HepG2 (cell line): ENCODE measurements around the gene GLTPD2. TPM values are rescaled to one million over a fixed set of nuclear protein-coding genes. Genes with fewer than 3 reads are reported as not detected.
A peak's percentile ranks its signal among the peaks of the same experiment; 100 is the strongest.

Experiments used
- BHLHE40 ChIP-seq: IDR thresholded peaks from 2 replicates; pipeline ENCODE4 v1.6.1; 2011; ENCODE audit warnings: low read length, improper control_type of control experiment
- CBX1 ChIP-seq: IDR thresholded peaks from one replicate; pipeline ENCODE4 v1.6.1; 2016; ENCODE audit warnings: antibody characterized with exemption, low read depth
- HHEX ChIP-seq: IDR thresholded peaks from 2 replicates; pipeline ENCODE4 v1.6.1; 2016; ENCODE audit warnings: control low read depth
- HOXD1 ChIP-seq: sonication (generic); formaldehyde crosslinking; IDR thresholded peaks from 2 replicates; pipeline ENCODE4 v1.5.0; 2020; ENCODE audit warnings: missing genetic modification reagents
- ISL2 ChIP-seq: sonication (generic); formaldehyde crosslinking; IDR thresholded peaks from 2 replicates; pipeline ENCODE4 v1.5.0; 2020; ENCODE audit warnings: missing genetic modification reagents
- KLF15 ChIP-seq: sonication (generic); formaldehyde crosslinking; IDR thresholded peaks from 2 replicates; pipeline ENCODE4 v1.8.1; 2023; ENCODE audit warnings: borderline replicate concordance, mild to moderate bottlenecking, inconsistent platforms, missing genetic modification reagents, mixed read lengths
- MATR3 ChIP-seq: sonication (generic); formaldehyde crosslinking; IDR thresholded peaks from 2 replicates; pipeline ENCODE4 v1.4.0; 2020; ENCODE audit warnings: missing genetic modification reagents
- MED8 ChIP-seq: sonication (generic); formaldehyde crosslinking; IDR thresholded peaks from 2 replicates; pipeline ENCODE4 v1.8.1; 2023; ENCODE audit warnings: mild to moderate bottlenecking, missing genetic modification reagents; ENCODE audit not compliant: insufficient replicate concordance
- PAF1 ChIP-seq: IDR thresholded peaks from 2 replicates; pipeline ENCODE4 v1.6.1; 2016; ENCODE audit warnings: missing genetic modification reagents, missing compliant biosample characterization
- RFX3 ChIP-seq: IDR thresholded peaks from 2 replicates; pipeline ENCODE4 v1.6.1; 2016; ENCODE audit warnings: missing biosample characterization, missing genetic modification reagents
- SNAPC2 ChIP-seq: sonication (generic); formaldehyde crosslinking; IDR thresholded peaks from 2 replicates; pipeline ENCODE4 v1.8.1; 2022; ENCODE audit warnings: mild to moderate bottlenecking, missing genetic modification reagents
- TAF1 ChIP-seq: sonication (generic); formaldehyde crosslinking; IDR thresholded peaks from 2 replicates; pipeline ENCODE4 v1.4.0; 2020; ENCODE audit warnings: missing genetic modification reagents
- TCF7 ChIP-seq: sonication (generic); IDR thresholded peaks from 2 replicates; pipeline ENCODE4 v1.6.1; 2016; ENCODE audit warnings: antibody characterized with exemption, low read depth
- ZFY ChIP-seq: sonication (generic); formaldehyde crosslinking; IDR thresholded peaks from 2 replicates; pipeline ENCODE4 v1.4.0; 2020; ENCODE audit warnings: missing genetic modification reagents
- ZNF367 ChIP-seq: sonication (generic); formaldehyde crosslinking; IDR thresholded peaks from 2 replicates; pipeline ENCODE4 v1.4.0; 2020; ENCODE audit warnings: missing genetic modification reagents, borderline replicate concordance
- ZNF562 ChIP-seq: sonication (generic); formaldehyde crosslinking; IDR thresholded peaks from 2 replicates; pipeline ENCODE4 v1.8.0; 2022; ENCODE audit warnings: missing genetic modification reagents, borderline replicate concordance
- ZNF747 ChIP-seq: sonication (generic); formaldehyde crosslinking; IDR thresholded peaks from 2 replicates; pipeline ENCODE4 v1.8.1; 2023; ENCODE audit warnings: missing genetic modification reagents, mild to moderate bottlenecking, borderline replicate concordance
- polyA plus RNA-seq, 8 experiments: library from polyadenylated mRNA; depleted of rRNA in 3 of 8; stranded (reverse) in 7 of 8; unstranded in 1 of 8; fragments of >200 nt; fragmentation: Illumina TruSeq in 4 of 8; extraction: Trizol in 4 of 8; gene quantifications; 2 replicates each; pipeline versions ENCODE4 v1.2.1 to v1.2.3, GENCODE V29; 2011 to 2016; ENCODE audit warnings: low read depth in 4 of 8, missing spikeins in 1 of 8, mixed read lengths in 1 of 8; ENCODE audit not compliant: insufficient read depth in 1 of 8
- total RNA-seq, 5 experiments: library from RNA; depleted of rRNA; stranded (reverse); fragments of >200 nt; fragmentation: Illumina TruSeq; extraction: Trizol; gene quantifications; 2 replicates each; pipeline ENCODE4 v1.2.3, GENCODE V29; 2016; ENCODE audit warnings: low read depth in 1 of 5
- TF ChIP-seq, protein P1 (sequence below): sonication (generic); formaldehyde crosslinking; IDR thresholded peaks from 2 replicates; pipeline ENCODE4 v1.5.1; 2020; ENCODE audit warnings: missing genetic modification reagents, mild to moderate bottlenecking, borderline replicate concordance
- TF ChIP-seq, protein P2 (sequence below): sonication (generic); formaldehyde crosslinking; IDR thresholded peaks from 2 replicates; pipeline ENCODE4 v1.4.0; 2020; ENCODE audit warnings: missing genetic modification reagents, borderline replicate concordance
- TF ChIP-seq, protein P3 (sequence below): sonication (generic); formaldehyde crosslinking; IDR thresholded peaks from 2 replicates; pipeline ENCODE4 v1.8.0; 2022; ENCODE audit warnings: missing genetic modification reagents, mild to moderate bottlenecking, moderate library complexity, borderline replicate concordance
- TF ChIP-seq, protein P4 (sequence below): sonication (generic); formaldehyde crosslinking; IDR thresholded peaks from 2 replicates; pipeline ENCODE4 v1.4.0; 2020; ENCODE audit warnings: missing genetic modification reagents, borderline replicate concordance

The GLTPD2 gene
- total and polyA plus RNA-seq, 2 of the 13 experiments (the other 11 are each of a cell fraction or from before 2014, with no cell fraction given): 7.5 to 12.9 TPM

DNA sequence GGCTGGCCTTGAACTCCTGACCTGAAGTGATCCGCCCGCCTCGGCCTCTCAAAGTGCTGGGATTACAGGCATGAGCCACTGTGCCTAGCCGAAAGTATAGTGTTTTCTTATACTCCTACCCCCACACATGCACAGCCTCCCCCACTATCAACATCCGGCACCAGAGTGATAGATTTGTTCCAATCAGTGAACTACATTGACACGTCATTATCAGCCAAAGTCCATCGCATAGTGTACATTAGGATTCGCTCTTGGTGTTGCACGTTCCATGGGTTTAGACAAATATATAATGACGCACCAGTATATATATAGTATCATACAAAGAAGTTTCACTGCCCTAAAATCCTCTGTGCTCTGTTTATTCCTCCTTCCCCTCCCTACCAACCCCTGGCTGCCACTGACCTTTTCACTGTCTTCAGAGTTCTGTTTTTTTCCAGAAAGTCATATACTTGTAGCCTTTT is 29.0 kb upstream of the GLTPD2 start (continued):
- TF ChIP-seq, protein P1, sequence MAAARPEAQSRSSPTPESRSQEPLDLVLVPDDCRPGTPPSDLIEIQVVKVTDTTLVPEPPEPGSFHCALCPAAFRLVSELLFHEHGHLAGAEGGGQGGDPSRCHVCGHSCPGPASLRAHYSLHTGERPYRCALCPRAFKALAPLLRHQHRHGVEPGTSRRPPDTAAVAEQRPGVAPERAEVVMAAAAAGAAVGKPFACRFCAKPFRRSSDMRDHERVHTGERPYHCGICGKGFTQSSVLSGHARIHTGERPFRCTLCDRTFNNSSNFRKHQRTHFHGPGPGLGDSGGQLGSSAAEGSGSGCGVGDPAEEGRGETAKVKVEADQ (CRISPR knock-in tag): no peak
- TF ChIP-seq SNAPC2 (CRISPR knock-in tag) (no peak), KLF15 (no peak), ISL2 (CRISPR knock-in tag) (no peak), CBX1 (no peak), TAF1 (CRISPR knock-in tag) (no peak), TCF7 (peak; percentile 75), ZNF747 (no peak; the same call in 1 of the 2 replicates), MATR3 (CRISPR knock-in tag) (no peak), PAF1 (CRISPR knock-in tag) (no peak), ZFY (CRISPR knock-in tag) (peak; percentile 47), ZNF367 (CRISPR knock-in tag) (no peak), BHLHE40 (peak; percentile 93), HOXD1 (CRISPR knock-in tag) (peak; percentile 92), RFX3 (CRISPR knock-in tag) (no peak), ZNF562 (CRISPR knock-in tag) (no peak), HHEX (CRISPR knock-in tag) (peak; percentile 67), MED8 (CRISPR knock-in tag) (no peak)
- TF ChIP-seq, protein P2, sequence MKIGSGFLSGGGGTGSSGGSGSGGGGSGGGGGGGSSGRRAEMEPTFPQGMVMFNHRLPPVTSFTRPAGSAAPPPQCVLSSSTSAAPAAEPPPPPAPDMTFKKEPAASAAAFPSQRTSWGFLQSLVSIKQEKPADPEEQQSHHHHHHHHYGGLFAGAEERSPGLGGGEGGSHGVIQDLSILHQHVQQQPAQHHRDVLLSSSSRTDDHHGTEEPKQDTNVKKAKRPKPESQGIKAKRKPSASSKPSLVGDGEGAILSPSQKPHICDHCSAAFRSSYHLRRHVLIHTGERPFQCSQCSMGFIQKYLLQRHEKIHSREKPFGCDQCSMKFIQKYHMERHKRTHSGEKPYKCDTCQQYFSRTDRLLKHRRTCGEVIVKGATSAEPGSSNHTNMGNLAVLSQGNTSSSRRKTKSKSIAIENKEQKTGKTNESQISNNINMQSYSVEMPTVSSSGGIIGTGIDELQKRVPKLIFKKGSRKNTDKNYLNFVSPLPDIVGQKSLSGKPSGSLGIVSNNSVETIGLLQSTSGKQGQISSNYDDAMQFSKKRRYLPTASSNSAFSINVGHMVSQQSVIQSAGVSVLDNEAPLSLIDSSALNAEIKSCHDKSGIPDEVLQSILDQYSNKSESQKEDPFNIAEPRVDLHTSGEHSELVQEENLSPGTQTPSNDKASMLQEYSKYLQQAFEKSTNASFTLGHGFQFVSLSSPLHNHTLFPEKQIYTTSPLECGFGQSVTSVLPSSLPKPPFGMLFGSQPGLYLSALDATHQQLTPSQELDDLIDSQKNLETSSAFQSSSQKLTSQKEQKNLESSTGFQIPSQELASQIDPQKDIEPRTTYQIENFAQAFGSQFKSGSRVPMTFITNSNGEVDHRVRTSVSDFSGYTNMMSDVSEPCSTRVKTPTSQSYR: peak; percentile 99
- TF ChIP-seq, protein P3, sequence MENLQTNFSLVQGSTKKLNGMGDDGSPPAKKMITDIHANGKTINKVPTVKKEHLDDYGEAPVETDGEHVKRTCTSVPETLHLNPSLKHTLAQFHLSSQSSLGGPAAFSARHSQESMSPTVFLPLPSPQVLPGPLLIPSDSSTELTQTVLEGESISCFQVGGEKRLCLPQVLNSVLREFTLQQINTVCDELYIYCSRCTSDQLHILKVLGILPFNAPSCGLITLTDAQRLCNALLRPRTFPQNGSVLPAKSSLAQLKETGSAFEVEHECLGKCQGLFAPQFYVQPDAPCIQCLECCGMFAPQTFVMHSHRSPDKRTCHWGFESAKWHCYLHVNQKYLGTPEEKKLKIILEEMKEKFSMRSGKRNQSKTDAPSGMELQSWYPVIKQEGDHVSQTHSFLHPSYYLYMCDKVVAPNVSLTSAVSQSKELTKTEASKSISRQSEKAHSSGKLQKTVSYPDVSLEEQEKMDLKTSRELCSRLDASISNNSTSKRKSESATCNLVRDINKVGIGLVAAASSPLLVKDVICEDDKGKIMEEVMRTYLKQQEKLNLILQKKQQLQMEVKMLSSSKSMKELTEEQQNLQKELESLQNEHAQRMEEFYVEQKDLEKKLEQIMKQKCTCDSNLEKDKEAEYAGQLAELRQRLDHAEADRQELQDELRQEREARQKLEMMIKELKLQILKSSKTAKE (CRISPR knock-in tag): peak; percentile 84
- TF ChIP-seq, protein P4, sequence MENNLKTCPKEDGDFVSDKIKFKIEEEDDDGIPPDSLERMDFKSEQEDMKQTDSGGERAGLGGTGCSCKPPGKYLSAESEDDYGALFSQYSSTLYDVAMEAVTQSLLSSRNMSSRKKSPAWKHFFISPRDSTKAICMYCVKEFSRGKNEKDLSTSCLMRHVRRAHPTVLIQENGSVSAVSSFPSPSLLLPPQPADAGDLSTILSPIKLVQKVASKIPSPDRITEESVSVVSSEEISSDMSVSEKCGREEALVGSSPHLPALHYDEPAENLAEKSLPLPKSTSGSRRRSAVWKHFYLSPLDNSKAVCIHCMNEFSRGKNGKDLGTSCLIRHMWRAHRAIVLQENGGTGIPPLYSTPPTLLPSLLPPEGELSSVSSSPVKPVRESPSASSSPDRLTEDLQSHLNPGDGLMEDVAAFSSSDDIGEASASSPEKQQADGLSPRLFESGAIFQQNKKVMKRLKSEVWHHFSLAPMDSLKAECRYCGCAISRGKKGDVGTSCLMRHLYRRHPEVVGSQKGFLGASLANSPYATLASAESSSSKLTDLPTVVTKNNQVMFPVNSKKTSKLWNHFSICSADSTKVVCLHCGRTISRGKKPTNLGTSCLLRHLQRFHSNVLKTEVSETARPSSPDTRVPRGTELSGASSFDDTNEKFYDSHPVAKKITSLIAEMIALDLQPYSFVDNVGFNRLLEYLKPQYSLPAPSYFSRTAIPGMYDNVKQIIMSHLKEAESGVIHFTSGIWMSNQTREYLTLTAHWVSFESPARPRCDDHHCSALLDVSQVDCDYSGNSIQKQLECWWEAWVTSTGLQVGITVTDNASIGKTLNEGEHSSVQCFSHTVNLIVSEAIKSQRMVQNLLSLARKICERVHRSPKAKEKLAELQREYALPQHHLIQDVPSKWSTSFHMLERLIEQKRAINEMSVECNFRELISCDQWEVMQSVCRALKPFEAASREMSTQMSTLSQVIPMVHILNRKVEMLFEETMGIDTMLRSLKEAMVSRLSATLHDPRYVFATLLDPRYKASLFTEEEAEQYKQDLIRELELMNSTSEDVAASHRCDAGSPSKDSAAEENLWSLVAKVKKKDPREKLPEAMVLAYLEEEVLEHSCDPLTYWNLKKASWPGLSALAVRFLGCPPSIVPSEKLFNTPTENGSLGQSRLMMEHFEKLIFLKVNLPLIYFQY (CRISPR knock-in tag): no peak
